Endodermal cell (in vitro differentiated cells): ENCODE data around the gene NPB. TPM values are rescaled to one million over a fixed set of nuclear protein-coding genes. Genes with fewer than 3 reads are reported as not detected.

Source experiments
- DNase-seq: peaks from one replicate; pipeline ENCODE4 v3.0.0-alpha.2; 2017
- H3K27ac ChIP-seq: 2 replicates; pipeline ENCODE4 v1.5.1; 2013; ENCODE audit warnings: mild to moderate bottlenecking, low read depth, low read length, moderate library complexity
- H3K27me3 ChIP-seq: 2 replicates; pipeline ENCODE4 v1.6.1; 2013; ENCODE audit warnings: mild to moderate bottlenecking, low read length, moderate library complexity; ENCODE audit not compliant: insufficient read depth, control insufficient read depth, poor library complexity, severe bottlenecking
- H3K36me3 ChIP-seq: 2 replicates; pipeline ENCODE4 v1.7.0; 2013; ENCODE audit warnings: mild to moderate bottlenecking, low read length, moderate library complexity; ENCODE audit not compliant: control insufficient read depth, insufficient read depth
- H3K4me1 ChIP-seq: one replicate; pipeline ENCODE4 v1.7.0; 2013; ENCODE audit warnings: low read length; ENCODE audit not compliant: control insufficient read depth, insufficient read depth
- H3K4me3 ChIP-seq: 2 replicates; pipeline ENCODE4 v1.5.1; 2013; ENCODE audit warnings: mild to moderate bottlenecking, low read length, moderate library complexity
- H3K9ac ChIP-seq: 2 replicates; pipeline ENCODE4 v1.6.1; 2013; ENCODE audit warnings: mild to moderate bottlenecking, low read length, moderate library complexity; ENCODE audit not compliant: poor library complexity, severe bottlenecking; ENCODE audit errors: extremely low read depth
- H3K9me3 ChIP-seq: 2 replicates; pipeline ENCODE4 v1.6.1; 2013; ENCODE audit warnings: mild to moderate bottlenecking, low read length, moderate library complexity; ENCODE audit not compliant: control insufficient read depth
- H3K27ac Mint-ChIP-seq: 2 replicates; pipeline ENCODE4 v1.8.0; 2020; ENCODE audit warnings: mixed read lengths
- H3K27me3 Mint-ChIP-seq: 2 replicates; pipeline ENCODE4 v1.8.0; 2021; ENCODE audit warnings: mild to moderate bottlenecking, mixed read lengths; ENCODE audit not compliant: insufficient read depth
- H3K36me3 Mint-ChIP-seq: 2 replicates; pipeline ENCODE4 v1.8.0; 2020; ENCODE audit warnings: low read depth, mixed read lengths
- H3K4me1 Mint-ChIP-seq: 2 replicates; pipeline ENCODE4 v1.8.0; 2020; ENCODE audit warnings: mixed read lengths
- H3K4me3 Mint-ChIP-seq: 2 replicates; pipeline ENCODE4 v1.8.0; 2020; ENCODE audit warnings: mild to moderate bottlenecking, moderate library complexity, mixed read lengths
- H3K9me3 Mint-ChIP-seq: 2 replicates; pipeline ENCODE4 v1.8.0; 2020; ENCODE audit warnings: mild to moderate bottlenecking, mixed read lengths
- CTCF ChIP-seq: fragments of 200-600 bp; sonication (generic); conservative IDR thresholded peaks from 2 replicates; pipeline ENCODE4 v1.5.0; 2021; ENCODE audit warnings: antibody characterized with exemption, mild to moderate bottlenecking
- WGBS, 2 experiments: methylation state at CpG; one replicate each; pipeline versions ENCODE4 v1.1.5 to v1.1.7; 2013; ENCODE audit warnings: missing lambda C conversion rate in 2 of 2, mixed read lengths in 1 of 2; ENCODE audit not compliant: insufficient coverage in 1 of 2, insufficient read length in 1 of 2; 5-methylcytosine and 5-hydroxymethylcytosine counted together
- total RNA-seq, 2 donors: library from RNA; stranded (reverse); fragmentation: NEBNext Ultra II Directional in 1 of 2; extraction: Animal tissue kit (Norgen Biotek cat#: 25700) in 1 of 2; gene quantifications; 2 replicates in 1 of 2; 3 replicates in 1 of 2; pipeline ENCODE4 v1.2.1, GENCODE V29; 2021

NPB gene
- total RNA-seq, 2 donors from 2014 or later: 3.3 to 3.7 TPM

GRCh38 chr17:81909231-81909630 is 7.2 kb downstream of the NPB start:
- DNase-seq: no peak

GRCh38 chr17:81909966-81910839 is 8.2 kb downstream of the NPB start:
- H3K27ac Mint-ChIP-seq: peak overlapping the region; percentile 95
- peaks cover 8% of the 10 kb centered on the region for H3K4me1 ChIP-seq
- peak overlapping the region; percentile 88 for H3K4me3 ChIP-seq
- WGBS, 2 experiments: 48 to 52% methylated on average over 16 to 23 of the region's 23 CpGs
- TF ChIP-seq CTCF: no peak
- DNase-seq: peak; percentile 80
- H3K36me3 ChIP-seq: peaks cover 68% of the 10 kb centered on the region
- H3K27me3 Mint-ChIP-seq: no peaks in the 10 kb centered on the region
- H3K4me1 Mint-ChIP-seq: peaks cover 4% of the 10 kb centered on the region
- no peaks in the 10 kb centered on the region for H3K27me3 ChIP-seq
- H3K36me3 Mint-ChIP-seq: peaks cover 28% of the 10 kb centered on the region
- peak overlapping the region; percentile 81 for H3K4me3 Mint-ChIP-seq
- H3K9me3 ChIP-seq: no peaks in the 10 kb centered on the region
- peak overlapping the region; percentile 16 for H3K27ac ChIP-seq
- H3K9ac ChIP-seq: peak overlapping the region; percentile 43
- no peaks in the 10 kb centered on the region for H3K9me3 Mint-ChIP-seq

More at GRCh38 chr17:81909231-81909630, 7.2 kb downstream of the NPB start:
- Mint-ChIP-seq H3K4me1 (peaks cover 4% of the 10 kb centered on the region), H3K9me3 (no peaks in the 10 kb centered on the region), H3K4me3 (no peak overlapping the region), H3K36me3 (peaks cover 21% of the 10 kb centered on the region), H3K27ac (no peak overlapping the region), H3K27me3 (no peaks in the 10 kb centered on the region)
- Histone ChIP-seq H3K4me1 (peaks cover 8% of the 10 kb centered on the region), H3K9me3 (no peaks in the 10 kb centered on the region), H3K9ac (no peak overlapping the region), H3K27ac (no peak overlapping the region), H3K27me3 (no peaks in the 10 kb centered on the region), H3K36me3 (peaks cover 58% of the 10 kb centered on the region), H3K4me3 (no peak overlapping the region)
- WGBS, 2 experiments: 94 to 100% methylated on average over 8 to 12 of the region's 12 CpGs
- no peak for TF ChIP-seq CTCF

- Histone ChIP-seq H3K4me3 (peak overlapping the region; percentile 88), H3K27me3 (no peaks in the 10 kb centered on the region), H3K27ac (peak overlapping the region; percentile 16), H3K9ac (peak overlapping the region; percentile 43), H3K36me3 (peaks cover 72% of the 10 kb centered on the region), H3K4me1 (peaks cover 8% of the 10 kb centered on the region), H3K9me3 (no peaks in the 10 kb centered on the region)
- H3K4me3 Mint-ChIP-seq: peak overlapping the region; percentile 81
- no peaks in the 10 kb centered on the region for H3K9me3 Mint-ChIP-seq
- no peak for TF ChIP-seq CTCF
- peak; percentile 74 for DNase-seq
- H3K4me1 Mint-ChIP-seq: peaks cover 4% of the 10 kb centered on the region
- H3K36me3 Mint-ChIP-seq: peaks cover 32% of the 10 kb centered on the region
- H3K27ac Mint-ChIP-seq: peak overlapping the region; percentile 95
- 0% methylated on average over 12 to 55 of the region's 55 CpGs for WGBS, 2 experiments
- no peaks in the 10 kb centered on the region for H3K27me3 Mint-ChIP-seq
Observed at GRCh38 chr17:81910840-81911276, 8.8 kb downstream of the NPB start.
